HG03196 (cell line): ENCODE measurements around the gene CAMKK2.
"Not testable (repeated sequence)": the region's sequence is repeated elsewhere in the genome, so short reads cannot be mapped to it uniquely, and the experiment has no call there.

Experiments
- ATAC-seq: cut with Tn5 transposase; IDR thresholded peaks from one replicate; pipeline ENCODE4 v1.9.1; 2021; ENCODE audit not compliant: unreplicated experiment

The CAMKK2 gene

GRCh38 chr12:121280531-121280930 lies 16.0 kb downstream of the CAMKK2 start:
- ATAC-seq: not testable (repeated sequence)

DNA sequence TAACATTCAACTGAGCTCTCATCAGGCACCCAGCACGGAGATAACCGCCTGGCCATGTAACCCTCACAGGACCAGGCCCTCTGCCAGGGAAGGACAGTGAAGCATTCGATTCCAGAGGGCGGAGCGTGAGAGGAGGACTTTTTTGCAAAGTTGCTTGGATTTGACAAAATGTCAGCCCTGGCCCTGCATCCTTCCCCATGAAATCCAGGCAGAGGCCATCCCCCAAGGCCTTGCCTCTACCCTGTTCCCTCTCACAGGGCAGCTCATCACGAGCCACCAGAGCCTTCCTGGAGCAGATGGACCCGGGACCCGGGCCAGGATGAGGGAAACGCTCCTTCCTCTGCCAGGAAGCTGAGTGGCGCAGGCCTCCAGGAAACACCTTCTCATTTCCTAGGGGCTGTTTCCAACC lies 17.0 kb downstream of the CAMKK2 start:
- no peak for ATAC-seq

DNA sequence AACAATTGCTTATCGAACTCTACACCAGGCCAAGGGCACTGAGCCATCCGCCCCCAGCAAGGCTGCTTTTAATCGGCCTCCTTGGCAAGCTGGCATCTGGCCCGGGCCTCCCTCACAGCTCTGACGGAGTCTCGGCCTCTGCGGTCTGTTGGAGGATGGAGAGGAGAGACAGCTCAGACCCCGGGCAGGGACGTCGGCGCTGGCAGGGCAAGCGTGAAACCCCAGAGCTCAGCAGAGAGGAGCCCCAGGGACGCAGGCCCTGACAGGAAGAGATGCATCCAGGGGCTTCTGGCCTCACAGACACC lies 17.5 kb downstream of the CAMKK2 start:
- no peak for ATAC-seq

DNA sequence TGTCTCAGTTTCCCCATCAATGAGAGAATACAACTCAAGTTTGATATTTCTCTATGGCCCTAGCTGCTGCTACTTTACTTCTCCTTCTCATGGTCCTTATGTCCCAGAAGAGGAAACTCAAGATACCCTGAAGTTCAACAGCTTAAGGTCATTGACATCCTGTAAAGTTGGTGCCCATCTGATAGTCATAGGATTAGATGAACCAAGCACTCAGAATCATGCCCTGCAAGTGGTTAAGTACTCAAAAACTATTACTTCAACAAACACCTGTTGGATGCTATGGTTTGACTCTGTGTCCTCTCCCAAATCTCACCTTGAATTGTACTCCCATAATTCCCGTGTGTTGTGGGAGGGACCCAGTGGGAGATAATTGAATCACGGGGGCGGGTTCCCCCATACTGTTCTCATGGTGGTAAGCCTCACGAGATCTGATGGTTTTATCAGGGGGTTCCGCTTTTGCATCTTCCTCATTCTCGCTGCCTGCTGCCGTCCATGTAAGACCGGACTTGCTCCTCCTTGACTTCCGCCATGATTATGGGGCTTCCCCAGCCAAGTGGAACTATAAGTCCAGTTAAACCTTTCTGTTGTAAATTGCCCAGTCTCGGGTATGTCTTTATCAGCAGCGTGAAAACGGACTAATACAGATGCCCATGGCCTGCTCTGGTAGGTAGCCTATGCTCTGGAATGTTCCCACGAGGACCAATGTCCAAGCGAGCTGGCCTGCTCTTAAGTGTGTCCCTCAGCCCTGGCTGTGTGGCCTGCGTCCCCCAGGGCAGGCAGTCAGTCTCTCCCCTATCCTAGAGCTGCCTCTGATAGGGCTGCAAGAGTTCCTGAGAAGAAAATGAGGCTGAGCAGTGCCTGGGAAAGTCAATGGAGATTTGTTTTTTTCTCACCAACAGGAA lies 18.1 kb downstream of the CAMKK2 start:
- ATAC-seq: no peak

DNA sequence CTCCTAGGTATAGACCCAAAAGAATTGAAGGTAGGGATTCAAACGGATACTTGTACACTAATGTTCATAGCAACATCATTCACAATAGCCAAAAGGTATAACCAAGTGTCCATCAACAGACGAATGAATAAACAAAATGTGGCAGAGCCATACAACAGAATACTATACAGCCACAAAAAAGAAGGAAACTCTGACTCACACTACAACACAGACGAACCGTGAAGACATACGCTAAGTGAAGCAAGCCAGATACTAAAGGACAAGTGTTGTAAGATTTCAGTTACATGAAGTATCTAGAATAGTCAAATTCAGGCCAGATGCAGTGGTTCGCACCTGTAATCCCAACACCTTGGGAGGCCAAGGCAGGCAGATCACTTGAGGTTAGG lies 19.1 kb downstream of the CAMKK2 start:
- ATAC-seq: no peak

GRCh38 chr12:121274036-121274763 lies 22.3 kb downstream of the CAMKK2 start:
- ATAC-seq: no peak

- ATAC-seq: no peak
Observed at GRCh38 chr12:121273364-121273896, 23.1 kb downstream of the CAMKK2 start.

GRCh38 chr12:121267822-121268221 lies 28.7 kb downstream of the CAMKK2 start:
- ATAC-seq: no peak

- no peak for ATAC-seq
Observed at GRCh38 chr12:121264951-121265515, 31.5 kb downstream of the CAMKK2 start.

DNA sequence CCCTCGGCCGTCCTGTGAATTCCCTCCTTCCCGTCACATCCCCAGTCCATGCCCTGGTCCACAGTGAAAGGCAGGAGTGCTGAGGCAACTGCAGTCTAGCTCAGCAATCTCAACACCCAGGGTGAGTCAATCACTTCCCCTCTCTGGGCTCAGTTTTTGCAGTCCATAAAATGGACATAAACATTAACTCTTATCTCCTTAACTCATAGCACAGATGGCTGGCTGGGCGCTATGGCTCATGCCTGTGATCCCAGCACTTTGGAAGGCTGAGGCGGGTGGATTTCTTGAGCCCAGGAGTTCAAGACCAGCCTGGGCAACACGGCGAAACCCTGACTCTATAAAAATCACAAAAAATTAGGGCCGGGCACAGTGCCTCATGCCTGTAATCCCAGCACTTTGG lies 32.4 kb downstream of the CAMKK2 start:
- ATAC-seq: no peak

- no peak for ATAC-seq
Observed at GRCh38 chr12:121263206-121263935, 33.1 kb downstream of the CAMKK2 start.

GRCh38 chr12:121261398-121261797 lies 35.1 kb downstream of the CAMKK2 start:
- ATAC-seq: no peak

DNA sequence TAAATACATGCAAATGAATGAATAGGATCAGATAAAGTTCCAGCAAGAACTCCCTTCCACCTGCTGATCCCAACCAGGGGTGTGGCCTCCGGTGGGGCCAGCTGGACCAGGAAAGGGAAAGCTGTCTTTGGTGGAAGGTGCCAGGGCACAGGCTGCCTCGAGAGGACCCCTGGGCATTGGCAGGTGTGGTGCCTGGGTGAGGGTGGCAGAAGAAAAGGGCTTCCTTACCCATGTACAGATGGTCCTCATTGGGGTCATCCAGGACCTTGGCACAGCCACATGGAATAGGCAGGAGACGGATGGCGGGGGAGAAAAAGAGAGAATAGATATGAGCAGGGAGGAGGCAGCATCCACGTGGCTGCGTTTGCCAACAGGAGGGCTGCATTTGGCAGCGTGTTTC lies 36.4 kb downstream of the CAMKK2 start:
- ATAC-seq: no peak

DNA sequence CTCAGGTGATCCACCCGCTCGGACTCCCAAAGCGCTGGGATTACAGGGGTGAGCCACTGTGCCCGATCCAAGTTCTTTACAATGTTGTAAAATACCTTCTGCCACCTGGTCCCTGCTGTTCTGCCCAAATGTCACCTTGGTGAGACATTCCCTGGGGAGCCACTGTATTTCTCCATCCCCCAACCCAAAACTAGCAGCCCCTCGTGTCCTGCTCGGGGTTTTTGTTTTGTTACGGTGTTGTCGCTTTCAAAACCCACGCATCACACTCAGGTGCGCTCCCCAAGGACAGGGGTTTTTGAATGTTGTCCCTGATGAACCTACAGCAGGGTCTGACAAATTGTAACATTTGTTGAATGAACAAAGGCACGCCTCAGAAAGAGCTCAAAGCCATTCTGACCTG lies 37.4 kb downstream of the CAMKK2 start:
- no peak for ATAC-seq

DNA sequence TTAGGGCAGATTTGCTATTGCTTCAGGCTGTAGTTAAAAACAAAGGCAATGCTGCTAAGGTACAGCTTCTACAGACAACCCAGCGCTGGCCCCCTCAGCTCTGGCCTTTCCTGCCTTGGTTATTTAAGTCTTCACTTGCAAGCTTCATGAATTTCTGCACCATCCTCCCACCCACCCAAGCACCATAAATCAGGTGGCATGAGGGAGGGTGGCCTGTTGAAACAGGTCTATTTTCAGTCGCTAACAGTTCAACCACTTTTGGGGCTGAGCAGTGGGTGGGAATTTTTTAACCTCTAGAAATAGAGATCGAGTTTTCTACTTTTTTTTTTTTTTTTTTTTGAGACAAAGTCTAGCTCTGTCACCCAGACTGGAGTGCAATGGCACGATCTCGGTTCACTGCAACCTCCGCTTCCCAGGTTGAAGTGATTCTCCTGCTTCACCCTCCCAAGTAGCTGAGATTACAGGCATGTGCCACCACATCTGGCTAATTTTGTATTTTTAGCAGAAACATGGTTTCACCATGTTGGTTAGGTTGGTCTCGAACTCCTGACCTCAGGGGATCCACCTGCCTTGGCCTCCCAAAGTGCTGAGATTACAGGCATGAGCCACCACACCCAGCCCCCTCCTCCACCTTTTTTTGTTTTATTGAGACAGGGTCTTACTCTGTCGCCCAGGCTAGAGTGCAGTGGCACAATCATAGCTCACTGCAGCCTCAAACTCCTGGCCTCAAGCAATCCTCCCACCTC lies 38.6 kb downstream of the CAMKK2 start:
- not testable (repeated sequence) for ATAC-seq

GRCh38 chr12:121255433-121255832 lies 41.1 kb downstream of the CAMKK2 start:
- ATAC-seq: no peak

DNA sequence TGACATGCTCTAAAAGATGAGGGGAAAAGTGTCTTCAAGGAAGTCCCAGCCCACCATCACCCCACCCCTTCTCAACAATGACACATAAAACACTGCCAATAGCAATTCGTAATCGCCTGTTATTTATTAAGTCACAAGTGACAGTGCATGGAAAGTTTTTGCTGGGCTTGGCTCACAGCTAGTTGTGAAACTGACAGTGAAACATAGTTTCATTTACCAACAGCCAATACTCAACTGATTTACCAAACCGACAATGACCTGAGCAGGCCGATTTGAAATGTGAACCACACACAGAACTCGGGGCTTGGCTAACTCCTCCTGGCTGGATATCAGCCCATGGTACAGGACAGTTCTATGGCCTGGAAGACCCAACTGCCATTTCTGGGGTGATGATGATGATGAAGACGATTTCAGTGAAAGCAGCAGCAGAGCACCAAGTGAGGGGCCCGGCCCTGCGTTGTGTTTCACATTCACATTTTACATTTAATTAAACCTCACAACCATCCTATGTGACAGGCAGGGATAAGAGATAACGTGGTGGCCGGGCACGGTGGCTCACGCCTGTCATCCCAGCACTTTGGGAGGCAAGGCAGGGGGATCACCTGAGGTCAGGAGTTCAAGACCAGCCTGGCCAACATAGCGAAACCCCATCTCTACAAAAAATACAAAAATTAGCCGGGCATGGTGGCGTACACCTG lies 42.7 kb downstream of the CAMKK2 start:
- ATAC-seq: no peak

GRCh38 chr12:121252712-121253345 lies 43.7 kb downstream of the CAMKK2 start:
- ATAC-seq: no peak

DNA sequence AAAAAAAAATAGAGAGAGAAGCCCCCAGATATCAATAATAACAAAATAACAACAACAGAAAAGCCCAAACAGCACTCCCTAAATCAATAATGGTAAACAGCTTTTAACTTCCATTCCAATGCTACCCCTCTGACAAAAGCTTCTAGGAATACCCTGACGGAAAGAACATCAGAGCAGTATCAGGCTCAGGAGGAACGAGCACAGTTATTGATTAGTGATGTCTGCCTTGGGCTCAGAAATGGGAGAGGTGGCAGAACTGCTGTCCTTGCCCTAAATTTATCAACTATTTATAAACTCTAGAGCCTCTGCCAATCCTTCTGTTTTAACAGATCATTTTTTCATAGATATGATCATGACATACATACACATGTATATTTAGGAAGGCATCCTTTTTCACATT lies 44.7 kb downstream of the CAMKK2 start:
- no peak for ATAC-seq
